GM19438 (cell line): ENCODE data around the gene ACADS.
"Not testable (repeated sequence)": the region's sequence is repeated elsewhere in the genome, so short reads cannot be mapped to it uniquely, and the experiment has no call there.

Source experiments
- ATAC-seq: cut with Tn5 transposase; IDR thresholded peaks from one replicate; pipeline ENCODE4 v1.9.1; 2021; ENCODE audit warnings: low read depth; ENCODE audit not compliant: unreplicated experiment

ACADS gene

GRCh38 chr12:120724720-120725119 is 906 bp upstream of the ACADS start:
- no peak for ATAC-seq

DNA sequence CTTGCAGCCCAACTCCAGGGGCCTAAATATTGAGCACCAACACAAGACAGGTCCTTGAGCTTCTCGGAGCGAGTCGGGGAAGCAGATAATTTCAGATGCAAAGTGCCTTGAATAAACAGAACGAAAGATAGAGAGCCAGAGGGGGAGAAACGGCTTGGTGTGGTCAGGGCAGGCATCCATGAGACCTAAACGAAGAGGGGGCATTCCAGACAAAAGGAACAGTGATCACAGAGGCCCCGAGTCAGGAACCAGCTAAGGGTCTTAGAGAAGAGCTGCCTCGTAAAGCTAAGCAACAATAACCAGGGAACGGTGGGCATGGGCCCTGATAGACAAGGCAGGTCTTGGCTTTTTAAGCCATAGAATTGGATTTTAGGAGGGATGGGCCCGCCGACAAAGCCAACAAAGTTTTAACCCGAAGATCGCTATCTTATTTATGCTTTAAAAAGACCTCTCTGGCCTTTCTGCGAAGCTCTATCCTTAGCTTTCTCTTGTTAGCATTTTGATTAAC is 421 bp upstream of the ACADS start:
- ATAC-seq: no peak

DNA sequence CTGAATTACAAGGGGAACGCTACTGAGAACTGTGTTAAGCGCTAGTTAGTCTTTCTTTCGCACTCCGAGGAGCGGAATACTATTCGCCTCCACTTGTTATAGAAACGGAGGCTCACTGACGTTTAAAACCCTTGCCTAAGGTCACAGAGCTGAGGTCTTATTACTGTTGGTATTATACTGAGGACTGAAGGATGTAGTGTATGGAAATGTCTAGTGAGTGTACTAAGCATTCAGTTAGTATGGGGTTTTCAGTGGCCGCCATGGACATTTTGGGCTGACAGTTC is 826 bp downstream of the ACADS start:
- no peak for ATAC-seq

- no peak for ATAC-seq
Measured at GRCh38 chr12:120726961-120727360, 1.3 kb downstream of the ACADS start.

DNA sequence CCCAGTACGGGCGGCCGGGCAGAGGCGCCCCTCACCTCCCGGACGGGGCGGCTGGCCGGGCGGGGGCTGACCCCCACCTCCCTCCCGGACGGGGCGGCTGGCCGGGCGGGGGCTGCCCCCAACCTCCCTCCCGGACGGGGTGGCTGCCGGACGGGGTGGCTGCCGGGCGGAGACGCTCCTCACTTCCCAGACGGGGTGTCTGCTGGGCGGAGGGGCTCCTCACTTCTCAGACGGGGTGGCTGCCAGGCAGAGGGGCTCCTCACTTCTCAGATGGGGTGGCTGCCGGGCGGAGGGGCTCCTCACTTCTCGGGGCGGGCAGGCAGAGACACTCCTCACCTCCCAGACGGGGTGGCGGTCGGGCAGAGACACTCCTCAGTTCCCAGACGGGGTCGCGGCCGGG is 6.6 kb downstream of the ACADS start:
- not testable (repeated sequence) for ATAC-seq

DNA sequence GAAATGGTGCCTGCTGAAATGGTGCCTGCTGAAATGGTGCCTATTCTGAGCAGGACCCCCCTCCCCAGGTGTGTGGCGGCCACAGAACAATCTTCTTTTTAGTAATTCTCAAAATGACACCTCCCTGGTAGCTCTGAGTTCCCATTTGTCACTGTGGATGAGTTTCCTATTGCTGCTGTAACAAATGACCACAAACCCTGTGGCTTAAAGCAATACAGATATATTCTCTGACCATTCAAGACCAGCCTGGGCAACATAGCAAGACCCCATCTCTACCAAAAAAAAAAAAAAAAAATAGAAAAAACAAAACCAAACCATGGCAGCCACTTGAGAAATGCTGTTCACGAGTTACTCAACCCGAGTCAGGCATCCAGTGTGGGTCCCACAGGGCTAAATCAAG is 7.9 kb downstream of the ACADS start:
- ATAC-seq: no peak

- ATAC-seq: no peak
Measured at GRCh38 chr12:120734210-120734609, 8.6 kb downstream of the ACADS start.

DNA sequence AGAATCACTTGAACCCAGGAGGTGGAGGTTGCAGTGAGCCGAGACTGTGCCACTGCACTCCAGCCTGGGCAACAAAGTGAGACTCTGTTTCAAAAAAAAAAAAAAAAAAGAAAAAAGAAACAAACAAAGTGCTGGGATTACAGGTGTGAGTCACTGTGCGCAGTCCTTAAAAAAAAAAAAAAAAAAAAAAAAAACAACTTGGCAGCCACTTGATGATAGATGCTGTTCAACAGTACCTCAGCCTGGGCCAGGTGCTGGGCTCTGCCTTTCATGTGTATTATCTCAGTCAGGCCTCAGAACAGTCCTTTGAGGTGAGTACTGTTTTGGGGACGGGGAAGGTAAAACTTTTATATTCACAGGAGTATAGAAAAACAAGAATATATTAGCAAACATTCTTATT is 9.6 kb downstream of the ACADS start:
- ATAC-seq: no peak

- no peak for ATAC-seq
Measured at GRCh38 chr12:120736404-120737331, 11.0 kb downstream of the ACADS start.

DNA sequence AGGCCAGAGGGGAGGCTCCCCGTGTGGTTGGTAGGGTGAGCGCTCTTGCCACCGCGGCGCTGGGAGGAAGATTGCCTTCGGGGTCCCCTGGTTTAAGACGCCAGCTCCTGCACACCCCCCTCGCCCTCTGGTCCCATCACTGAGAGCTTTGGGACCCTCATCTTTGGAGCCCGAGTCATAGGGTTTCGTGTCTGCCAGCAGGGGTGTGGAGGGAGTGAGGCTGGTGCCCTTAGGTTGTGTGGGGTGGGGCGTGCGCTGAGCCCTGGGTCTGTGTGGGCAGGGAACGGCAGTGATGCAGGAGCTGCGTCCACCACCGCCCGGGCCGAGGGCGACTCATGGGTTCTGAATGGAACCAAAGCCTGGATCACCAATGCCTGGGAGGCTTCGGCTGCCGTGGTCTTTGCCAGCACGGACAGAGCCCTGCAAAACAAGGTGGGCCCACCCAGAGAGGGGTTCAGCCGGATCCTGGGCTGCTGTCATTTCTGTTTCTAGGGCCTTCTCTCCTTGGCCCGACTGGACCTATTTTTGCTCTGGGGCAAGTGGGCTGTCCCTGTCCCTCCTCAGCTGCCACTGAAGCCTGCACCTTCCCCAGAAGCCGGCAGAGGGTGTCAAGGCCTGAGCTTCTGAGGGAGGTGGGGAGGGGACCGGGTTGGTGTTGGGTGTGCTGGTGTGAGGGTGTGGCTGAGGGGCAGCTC is 12.1 kb downstream of the ACADS start:
- ATAC-seq: no peak

GRCh38 chr12:120738252-120739030 is 12.8 kb downstream of the ACADS start:
- no peak for ATAC-seq

DNA sequence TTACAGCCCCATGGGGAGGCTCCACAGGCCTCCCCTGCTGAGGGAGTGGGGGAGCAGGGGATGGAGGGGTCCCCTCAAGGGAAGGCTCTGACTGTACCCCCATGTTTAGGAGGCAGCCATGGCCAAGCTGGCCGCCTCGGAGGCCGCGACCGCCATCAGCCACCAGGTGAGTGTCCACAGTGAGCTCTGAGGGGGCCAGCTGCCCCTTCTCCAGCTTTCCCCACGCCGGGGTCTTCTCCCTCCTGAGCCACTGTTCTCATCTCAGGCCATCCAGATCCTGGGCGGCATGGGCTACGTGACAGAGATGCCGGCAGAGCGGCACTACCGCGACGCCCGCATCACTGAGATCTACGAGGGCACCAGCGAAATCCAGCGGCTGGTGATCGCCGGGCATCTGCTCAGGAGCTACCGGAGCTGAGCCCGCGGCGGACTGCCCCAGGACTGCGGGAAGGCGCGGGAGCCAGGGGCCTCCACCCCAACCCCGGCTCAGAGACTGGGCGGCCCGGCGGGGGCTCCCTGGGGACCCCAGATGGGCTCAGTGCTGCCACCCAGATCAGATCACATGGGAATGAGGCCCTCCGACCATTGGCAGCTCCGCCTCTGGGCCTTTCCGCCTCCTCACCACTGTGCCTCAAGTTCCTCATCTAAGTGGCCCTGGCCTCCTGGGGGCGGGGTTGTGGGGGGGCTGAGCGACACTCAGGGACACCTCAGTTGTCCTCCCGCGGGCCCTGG is 13.6 kb downstream of the ACADS start:
- no peak for ATAC-seq

- ATAC-seq: no peak
Measured at GRCh38 chr12:120739821-120740613, 14.4 kb downstream of the ACADS start.

DNA sequence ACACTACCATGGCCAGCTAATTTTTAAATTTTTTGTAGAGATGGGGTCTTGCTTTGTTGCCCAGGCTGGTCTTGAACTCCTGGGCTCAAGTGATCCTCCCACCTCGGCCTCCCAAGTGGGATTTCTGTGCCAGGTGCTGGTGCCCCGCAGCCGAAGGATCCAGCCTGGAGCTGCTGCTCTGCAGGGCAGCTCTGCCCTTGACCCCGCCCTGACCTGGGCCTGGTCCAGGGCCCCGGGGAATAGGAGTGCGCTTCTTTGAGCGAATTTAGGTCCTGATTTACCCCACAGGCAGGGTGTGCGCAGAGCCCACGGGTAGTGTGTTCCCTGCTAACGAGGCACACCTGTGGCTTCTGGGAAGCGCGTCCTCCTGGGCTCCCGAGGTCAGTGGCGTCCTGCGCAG is 15.2 kb downstream of the ACADS start:
- ATAC-seq: no peak

DNA sequence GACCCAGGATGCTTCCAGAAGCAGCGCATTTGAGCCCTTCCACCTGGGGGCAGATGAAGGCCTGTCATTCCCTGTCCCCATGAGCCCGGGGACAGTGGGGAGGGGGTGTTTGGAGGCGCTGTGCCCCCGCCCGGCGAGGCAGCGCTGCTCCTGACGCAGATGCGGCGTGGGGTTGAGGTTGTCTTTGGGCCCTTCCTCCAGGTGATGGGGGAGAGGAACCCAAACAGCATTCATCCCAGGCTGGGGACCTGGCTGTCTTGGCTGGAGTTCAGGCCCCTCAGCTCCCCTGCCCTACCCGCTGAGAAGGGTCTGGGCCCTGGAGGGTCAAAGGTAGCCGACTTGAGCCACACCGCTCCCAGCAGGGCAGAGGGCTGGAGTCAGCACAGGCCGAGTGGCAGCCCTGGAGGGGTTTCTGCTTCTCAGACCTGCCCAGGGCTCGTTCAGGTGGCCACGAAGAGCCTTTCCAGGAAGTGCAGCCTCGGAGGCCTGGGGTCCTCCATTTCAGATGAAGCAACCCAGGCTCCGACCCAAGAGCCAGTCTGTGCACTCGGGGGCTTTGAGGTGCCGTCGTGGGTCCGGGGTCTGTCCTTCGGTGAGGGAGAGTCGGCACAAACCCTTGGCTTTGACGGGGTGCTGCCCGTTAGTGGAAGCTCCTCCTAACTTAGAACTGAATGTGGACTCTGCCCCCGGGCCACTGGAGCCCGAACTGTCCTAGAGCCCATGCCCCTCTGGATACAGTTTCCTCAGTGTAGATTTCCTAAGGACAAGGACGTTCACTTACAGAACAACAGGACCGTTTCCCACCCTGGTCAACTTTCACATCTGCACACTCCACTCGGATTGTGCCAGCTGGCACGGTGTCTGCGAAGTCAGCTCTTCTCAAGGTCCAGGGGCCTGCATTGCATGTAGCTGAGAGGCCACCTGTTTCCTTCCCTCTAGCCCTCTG is 16.1 kb downstream of the ACADS start:
- no peak for ATAC-seq

DNA sequence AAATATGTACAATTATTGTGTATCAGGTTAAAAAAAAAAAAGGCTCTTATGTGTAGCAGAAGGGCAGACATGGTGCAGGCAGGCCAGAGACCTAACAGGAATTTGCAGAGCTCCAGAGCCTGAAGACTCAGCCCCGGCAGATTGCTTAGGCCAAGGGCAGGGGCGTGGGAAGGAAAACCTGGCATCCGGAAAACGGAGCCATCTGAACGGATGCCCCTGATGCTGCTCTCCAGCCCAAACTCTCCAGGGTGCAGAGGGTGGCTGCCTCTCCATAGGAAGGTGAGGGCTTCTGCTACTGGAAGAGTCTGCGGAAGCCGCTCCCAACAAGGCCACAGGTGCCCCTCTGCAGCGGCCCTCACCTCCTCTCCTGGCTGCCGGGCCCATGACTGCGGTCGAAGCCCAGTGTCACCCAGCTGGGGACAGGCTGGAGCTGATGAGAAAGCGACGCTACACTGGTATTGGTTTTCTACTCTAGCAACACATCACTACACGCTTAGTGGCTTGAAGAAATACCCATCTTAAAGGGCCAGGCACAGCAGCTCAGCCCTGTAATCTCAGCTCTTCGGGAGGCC is 19.4 kb downstream of the ACADS start:
- no peak for ATAC-seq

DNA sequence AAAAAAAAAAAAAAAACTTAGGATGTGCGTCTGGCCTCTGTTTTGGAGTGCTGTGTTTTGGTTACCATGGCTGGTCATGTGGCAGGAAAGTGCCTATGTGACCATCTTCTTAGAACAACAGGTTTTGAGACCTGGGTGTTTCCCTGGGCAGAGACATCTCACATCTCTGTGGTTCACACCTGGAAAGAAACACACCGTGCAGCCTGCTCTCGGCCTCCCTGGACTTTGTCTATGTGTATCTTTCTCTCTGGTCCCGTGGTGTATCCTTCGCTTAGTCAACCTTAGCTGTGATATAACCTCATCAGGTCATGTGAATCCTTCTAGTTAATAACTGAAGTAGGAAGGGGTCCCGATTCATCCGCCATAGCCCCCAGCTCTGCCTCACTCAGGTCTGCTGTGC is 22.6 kb downstream of the ACADS start:
- ATAC-seq: no peak

DNA sequence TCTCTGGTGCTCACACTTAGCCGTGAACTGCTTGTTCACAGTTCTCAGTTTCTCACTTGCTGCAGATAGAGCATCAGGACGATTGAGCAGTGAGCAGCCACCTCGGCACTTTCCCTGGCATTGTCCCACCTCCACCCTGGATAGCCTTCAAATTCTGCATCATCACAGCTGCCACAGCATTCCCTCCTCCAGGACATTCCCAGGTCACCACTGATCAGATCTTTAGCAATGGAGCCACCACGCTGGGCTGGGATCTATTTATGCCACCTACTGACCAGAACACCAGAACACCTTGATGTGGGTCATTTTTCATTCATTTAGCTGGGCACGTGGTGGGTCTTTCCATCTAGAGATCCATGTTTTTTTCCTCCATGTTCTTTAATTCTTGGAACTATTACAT is 23.6 kb downstream of the ACADS start:
- no peak for ATAC-seq
